HCT116 (cell line): Measurements from ENCODE around the gene NUDT2. TPM values are rescaled to one million over a fixed set of nuclear protein-coding genes. Genes with fewer than 3 reads are reported as not detected.
A peak's percentile ranks its signal among the peaks of the same experiment; 100 is the strongest.
"Not testable (repeated sequence)": the region's sequence is repeated elsewhere in the genome, so short reads cannot be mapped to it uniquely, and the experiment has no call there.

Experiments used
- ATAC-seq: fragments of 200-7000 bp; cut with Tn5 transposase; 2 replicates; pipeline ENCODE4 v1.9.1; 2020; ENCODE audit warnings: mild to moderate bottlenecking, moderate library complexity
- BruUV-seq: library from RNA; stranded (reverse); fragments of 400-500 nt; replicated peaks from 2 replicates; lab custom pipeline; 2021; lab: Mats Ljungman, UMichigan
- CTCF ChIA-PET: fragments of 300-600 bp; sonication (Branson Sonifier 250); formaldehyde crosslinking; loops from one replicate; lab custom pipeline; 2021; ENCODE audit warnings: antibody characterized with exemption; lab: Charles Lee
- POLR2A ChIA-PET: fragments of 300-600, 350-600 bp; sonication (Branson Sonifier 250); formaldehyde crosslinking; loops from one replicate; lab custom pipeline; 2021; ENCODE audit warnings: antibody characterized with exemption; lab: Charles Lee
- RAD21 ChIA-PET, 2 experiments: fragments of 300-600 bp; sonication (Branson Sonifier 250); formaldehyde crosslinking; loops; one replicate each; lab custom pipeline; 2023; ENCODE audit warnings: low total read pairs in 2 of 2; ENCODE audit not compliant: uncharacterized antibody in 2 of 2, unreplicated experiment in 2 of 2, low non-redundant PET in 1 of 2; lab: Charles Lee
- DNase-seq: peaks from one replicate; pipeline ENCODE4 v3.0.0-alpha.2; 2010; ENCODE audit warnings: low read depth, low spot score
- H2AFZ ChIP-seq: fragments of 200-600 bp; shearing (Covaris generic), sonication (generic); 2 replicates; pipeline ENCODE4 v1.6.1; 2017; ENCODE audit warnings: low read depth, mixed run types, mixed read lengths, antibody characterized with exemption, low read length; ENCODE audit not compliant: poor library complexity, severe bottlenecking
- H3K27ac ChIP-seq: 2 replicates; pipeline ENCODE4 v1.5.1; 2012; ENCODE audit warnings: low read depth, low read length
- H3K27me3 ChIP-seq: fragments of 200-600 bp; sonication (generic); 2 replicates; pipeline ENCODE4 v1.6.1; 2016; ENCODE audit warnings: mixed run types, low read length, mixed read lengths; ENCODE audit not compliant: insufficient read depth
- H3K36me3 ChIP-seq, 2 experiments: fragments of 200-500 bp in 1 of 2; fragments of 200-600 bp in 1 of 2; sonication (Bioruptor generic) in 1 of 2; sonication (generic) in 1 of 2; 2 replicates each; pipeline versions ENCODE4 v1.5.1 to v1.6.1; 2014 to 2016; ENCODE audit warnings: low read length in 2 of 2, inconsistent platforms in 1 of 2, mixed read lengths in 1 of 2, mixed run types in 1 of 2; ENCODE audit not compliant: insufficient read depth in 2 of 2, control insufficient read depth in 1 of 2
- H3K4me1 ChIP-seq, 2 experiments: fragments of 200-600 bp in 1 of 2; sonication (generic) in 1 of 2; 2 replicates each; pipeline versions ENCODE4 v1.5.1 to v1.6.1; 2012 to 2017; ENCODE audit warnings: low read length in 2 of 2, inconsistent platforms in 1 of 2, mild to moderate bottlenecking in 1 of 2, mixed read lengths in 1 of 2, mixed run types in 1 of 2, moderate library complexity in 1 of 2; ENCODE audit not compliant: insufficient read depth in 2 of 2, control insufficient read depth in 1 of 2
- H3K4me2 ChIP-seq: fragments of 200-600 bp; sonication (generic); 2 replicates; pipeline ENCODE4 v1.6.1; 2017; ENCODE audit warnings: mixed run types, low read length, mixed read lengths
- H3K4me3 ChIP-seq, 2 experiments: fragments of 200-600 bp in 1 of 2; sonication (generic) in 1 of 2; replicated peaks in 1 of 2; 2 replicates each; pipeline ENCODE4 v1.5.1; 2011 to 2016; ENCODE audit warnings: low read length in 2 of 2, control low read depth in 1 of 2, low read depth in 1 of 2, mild to moderate bottlenecking in 1 of 2, mixed read lengths in 1 of 2, mixed run types in 1 of 2
- H3K79me2 ChIP-seq: fragments of 200-600 bp; sonication (generic); 2 replicates; pipeline ENCODE4 v1.6.1; 2017; ENCODE audit warnings: mild to moderate bottlenecking, mixed run types, low read length, moderate library complexity, mixed read lengths; ENCODE audit not compliant: insufficient read depth
- H3K9ac ChIP-seq: fragments of 200-600 bp; sonication (generic); 2 replicates; pipeline ENCODE4 v1.6.1; 2016; ENCODE audit warnings: low read length, mixed read lengths
- H3K9me2 ChIP-seq: fragments of 200-600 bp; sonication (generic), shearing (Covaris generic); 2 replicates; pipeline ENCODE4 v1.6.1; 2017; ENCODE audit warnings: mixed run types, mild to moderate bottlenecking, moderate library complexity; ENCODE audit not compliant: insufficient read depth
- H3K9me3 ChIP-seq, 2 experiments: fragments of 200-500 bp in 1 of 2; fragments of 200-600 bp in 1 of 2; sonication (Bioruptor generic) in 1 of 2; sonication (generic) in 1 of 2; 2 replicates each; pipeline ENCODE4 v1.6.1; 2014 to 2017; ENCODE audit warnings: low read length in 2 of 2, mixed read lengths in 2 of 2, inconsistent platforms in 1 of 2, low read depth in 1 of 2, mild to moderate bottlenecking in 1 of 2, mixed run types in 1 of 2, moderate library complexity in 1 of 2; ENCODE audit not compliant: control insufficient read depth in 1 of 2, insufficient read depth in 1 of 2
- H4K20me1 ChIP-seq: fragments of 200-600 bp; sonication (generic), shearing (Covaris generic); 2 replicates; pipeline ENCODE4 v1.6.1; 2017; ENCODE audit warnings: mixed run types, mild to moderate bottlenecking, moderate library complexity; ENCODE audit not compliant: insufficient read depth
- CTCF ChIP-seq, 3 experiments: fragments of 200-600 bp in 1 of 3; sonication (generic) in 1 of 3; IDR thresholded peaks in 2 of 3; conservative IDR thresholded peaks in 1 of 3; 2 replicates each; pipeline ENCODE4 v1.5.1; 2012 to 2017; ENCODE audit warnings: low read depth in 2 of 3, low read length in 2 of 3, antibody characterized with exemption in 1 of 3, borderline replicate concordance in 1 of 3, control low read depth in 1 of 3, mild to moderate bottlenecking in 1 of 3, mixed read lengths in 1 of 3, mixed run types in 1 of 3, moderate library complexity in 1 of 3; ENCODE audit not compliant: insufficient read depth in 1 of 3
- SIN3A ChIP-seq: IDR thresholded peaks from 2 replicates; pipeline ENCODE4 v1.6.1; 2012; ENCODE audit warnings: low read depth
- intact Hi-C: fragments of 100-400 bp; cut with micrococcal nuclease; formaldehyde crosslinking; loops from 2 replicates; pipeline ENCODE4 v1.10.0; 2022
- total RNA-seq: library from RNA; stranded (reverse); gene quantifications from one replicate; pipeline ENCODE4 v1.2.1, GENCODE V29; 2021; ENCODE audit not compliant: unreplicated experiment

NUDT2 gene
- total RNA-seq, 1 experiment from 2014 or later = 39.3 TPM

GRCh38 chr9:34337403-34337802 lies 8.0 kb downstream of the NUDT2 start:
- H4K20me1 ChIP-seq = no peaks in the 10 kb centered on the region
- BruUV-seq = no TSS peak
- no peak for DNase-seq
- H3K9ac ChIP-seq = no peak overlapping the region
- POLR2A ChIA-PET = no interaction called here
- intact Hi-C loops = no loop called here
- no peaks in the 10 kb centered on the region for H3K27me3 ChIP-seq
- no peaks in the 10 kb centered on the region for H3K9me2 ChIP-seq
- H3K27ac ChIP-seq = no peak overlapping the region
- no peaks in the 10 kb centered on the region for H3K9me3 ChIP-seq
- no peak overlapping the region for H3K4me3 ChIP-seq
- peaks cover 9% of the 10 kb centered on the region in 2 experiments; a peak in 3 of 4 replicates for H3K36me3 ChIP-seq
- peaks cover 41% of the 10 kb centered on the region for H3K79me2 ChIP-seq
- H3K4me2 ChIP-seq = no peak overlapping the region
- H2AFZ ChIP-seq = no peak overlapping the region
- no peak for ATAC-seq
- H3K4me1 ChIP-seq = peaks cover 0 to 6% of the 10 kb centered on the region in 2 experiments; a peak in 1 of 4 replicates
- TF ChIP-seq CTCF (IDR thresholded peaks at IDR 0.05 in 2 of 3, conservative IDR thresholded peaks at IDR 0.05 in 1 of 3; ENCODE audit: borderline replicate concordance in 1 of 3, insufficient read depth in 1 of 3, low read depth in 2 of 3, low read length in 2 of 3) = peak in 2 of 3 experiments; percentile 1 to 19; a peak in 1 of 6 replicates
- TF ChIP-seq SIN3A = no peak
- RAD21 ChIA-PET = no interaction called here
- CTCF ChIA-PET = interaction anchor here (1.1 kb wide), 1 partner anchor 212 kb away, joined by 3 read pairs; no protein-coding TSS in a partner anchor

- intact Hi-C loops, H2AFZ ChIP-seq, H3K9ac ChIP-seq, H3K9me2 ChIP-seq, H3K4me2 ChIP-seq, H3K9me3 ChIP-seq, H3K4me3 ChIP-seq, DNase-seq, POLR2A ChIA-PET, RAD21 ChIA-PET, BruUV-seq, H3K27me3 ChIP-seq, H4K20me1 ChIP-seq, H3K4me1 ChIP-seq, H3K27ac ChIP-seq, H3K36me3 ChIP-seq, ATAC-seq: not testable (repeated sequence)
- H3K79me2 ChIP-seq = peaks cover 34% of the 10 kb centered on the region
- CTCF ChIA-PET = interaction anchor here (1.1 kb wide), 1 partner anchor 212 kb away, joined by 3 read pairs; no protein-coding TSS in a partner anchor
Observed at GRCh38 chr9:34338079-34338478, 8.7 kb downstream of the NUDT2 start.
